Measurements from ENCODE around the gene CSF2. TPM values are rescaled to one million over a fixed set of nuclear protein-coding genes. Genes with fewer than 3 reads are reported as not detected.

Gene CSF2
- total RNA-seq, 1 donor from 2014 or later, result 7.1 TPM

GRCh38 chr5:132102101-132102701, 28.6 kb downstream of the CSF2 start:
- Histone ChIP-seq H3K27me3 (no peaks in the 10 kb centered on the region), H3K36me3 (no peaks in the 10 kb centered on the region), H3K9me3 (no peaks in the 10 kb centered on the region), H3K4me1 (peaks cover 18% of the 10 kb centered on the region), H3K27ac (no peak overlapping the region), H3K4me3 (no peak overlapping the region)
- ATAC-seq (no peak), DNase-seq (no peak)
- no peak for TF ChIP-seq CTCF (IDR thresholded peaks at IDR 0.05)
- intact Hi-C loops (cut with DNase I), result no loop called here

GRCh38 chr5:132102944-132103331, 29.3 kb downstream of the CSF2 start:
- Histone ChIP-seq H3K9me3 (no peaks in the 10 kb centered on the region), H3K27ac (peak overlapping the region; percentile 76), H3K27me3 (no peaks in the 10 kb centered on the region), H3K4me3 (no peak overlapping the region), H3K4me1 (peaks cover 18% of the 10 kb centered on the region), H3K36me3 (no peaks in the 10 kb centered on the region)
- ATAC-seq, result no peak
- no peak for DNase-seq
- TF ChIP-seq CTCF (IDR thresholded peaks at IDR 0.05), result no peak
- intact Hi-C loops (cut with DNase I), result no loop called here

- H3K36me3 ChIP-seq, result no peaks in the 10 kb centered on the region
- intact Hi-C loops (cut with DNase I), result no loop called here
- no peaks in the 10 kb centered on the region for H3K27me3 ChIP-seq
- peak overlapping the region; percentile 76 for H3K27ac ChIP-seq
- DNase-seq, result peak; percentile 79
- peak; percentile 67 for ATAC-seq
- TF ChIP-seq CTCF (IDR thresholded peaks at IDR 0.05), result no peak
- H3K9me3 ChIP-seq, result no peaks in the 10 kb centered on the region
- no peak overlapping the region for H3K4me3 ChIP-seq
- peaks cover 18% of the 10 kb centered on the region for H3K4me1 ChIP-seq
Measured at GRCh38 chr5:132103332-132103951, 29.9 kb downstream of the CSF2 start.

- H3K4me3 ChIP-seq, result no peak overlapping the region
- peaks cover 18% of the 10 kb centered on the region for H3K4me1 ChIP-seq
- intact Hi-C loops (cut with DNase I), result no loop called here
- H3K36me3 ChIP-seq, result no peaks in the 10 kb centered on the region
- no peak for TF ChIP-seq CTCF (IDR thresholded peaks at IDR 0.05)
- H3K9me3 ChIP-seq, result no peaks in the 10 kb centered on the region
- no peak for ATAC-seq
- H3K27ac ChIP-seq, result no peak overlapping the region
- no peak for DNase-seq
- no peaks in the 10 kb centered on the region for H3K27me3 ChIP-seq
Measured at GRCh38 chr5:132103969-132104391, 30.4 kb downstream of the CSF2 start.

- no peaks in the 10 kb centered on the region for H3K9me3 ChIP-seq
- peaks cover 18% of the 10 kb centered on the region for H3K4me1 ChIP-seq
- no peaks in the 10 kb centered on the region for H3K27me3 ChIP-seq
- intact Hi-C loops (cut with DNase I), result no loop called here
- H3K36me3 ChIP-seq, result no peaks in the 10 kb centered on the region
- no peak overlapping the region for H3K4me3 ChIP-seq
- no peak overlapping the region for H3K27ac ChIP-seq
- TF ChIP-seq CTCF (IDR thresholded peaks at IDR 0.05), result no peak
- DNase-seq (no peak), ATAC-seq (no peak)
Measured at GRCh38 chr5:132104556-132104955, 31.0 kb downstream of the CSF2 start.
